Measurements from ENCODE around the gene MAGI2. TPM values are rescaled to one million over a fixed set of nuclear protein-coding genes. Genes with fewer than 3 reads are reported as not detected.

Gene MAGI2
- polyA plus RNA-seq, 3 donors = 0.03 to 0.11 TPM; not detected in 1

GRCh38 chr7:79036356-79036755 is 417.1 kb downstream of the MAGI2 start:
- Mint-ChIP-seq H3K27ac (no peak overlapping the region), H3K27me3 (ENCODE audit: low read depth in 3 of 3) (peaks cover 0 to 4% (median 0%) of the 10 kb centered on the region in 3 donors), H3K4me3 (no peak overlapping the region), H3K36me3 (no peaks in the 10 kb centered on the region), H3K4me1 (no peaks in the 10 kb centered on the region), H3K9me3 (peaks cover 2 to 10% (median 5%) of the 10 kb centered on the region in 7 donors)
- TF ChIP-seq, protein P1, sequence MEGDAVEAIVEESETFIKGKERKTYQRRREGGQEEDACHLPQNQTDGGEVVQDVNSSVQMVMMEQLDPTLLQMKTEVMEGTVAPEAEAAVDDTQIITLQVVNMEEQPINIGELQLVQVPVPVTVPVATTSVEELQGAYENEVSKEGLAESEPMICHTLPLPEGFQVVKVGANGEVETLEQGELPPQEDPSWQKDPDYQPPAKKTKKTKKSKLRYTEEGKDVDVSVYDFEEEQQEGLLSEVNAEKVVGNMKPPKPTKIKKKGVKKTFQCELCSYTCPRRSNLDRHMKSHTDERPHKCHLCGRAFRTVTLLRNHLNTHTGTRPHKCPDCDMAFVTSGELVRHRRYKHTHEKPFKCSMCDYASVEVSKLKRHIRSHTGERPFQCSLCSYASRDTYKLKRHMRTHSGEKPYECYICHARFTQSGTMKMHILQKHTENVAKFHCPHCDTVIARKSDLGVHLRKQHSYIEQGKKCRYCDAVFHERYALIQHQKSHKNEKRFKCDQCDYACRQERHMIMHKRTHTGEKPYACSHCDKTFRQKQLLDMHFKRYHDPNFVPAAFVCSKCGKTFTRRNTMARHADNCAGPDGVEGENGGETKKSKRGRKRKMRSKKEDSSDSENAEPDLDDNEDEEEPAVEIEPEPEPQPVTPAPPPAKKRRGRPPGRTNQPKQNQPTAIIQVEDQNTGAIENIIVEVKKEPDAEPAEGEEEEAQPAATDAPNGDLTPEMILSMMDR (IDR thresholded peaks at IDR 0.05) = no peak
- DNase-seq = no peak
- Histone ChIP-seq H3K4me3 (replicated peaks in 1 of 3; ENCODE audit: low read depth in 2 of 3, low read length in 3 of 3) (no peak overlapping the region), H3K27ac (ENCODE audit: low read depth in 1 of 2, low read length in 2 of 2) (no peak overlapping the region), H3K9ac (ENCODE audit: insufficient read depth, low read length, poor library complexity, severe bottlenecking) (no peak overlapping the region), H2AFZ (ENCODE audit: insufficient read depth, low read depth, low read length, poor library complexity, severe bottlenecking) (no peak overlapping the region), H3K4me1 (ENCODE audit: control insufficient read depth in 1 of 2, insufficient read depth in 2 of 2, low read length in 2 of 2) (no peaks in the 10 kb centered on the region), H3K36me3 (replicated peaks in 1 of 2; ENCODE audit: control insufficient read depth in 1 of 2, insufficient read depth in 2 of 2, low read length in 2 of 2) (no peaks in the 10 kb centered on the region), H3K79me2 (ENCODE audit: insufficient read depth, low read length) (no peaks in the 10 kb centered on the region), H3K9me3 (replicated peaks in 1 of 2; ENCODE audit: control insufficient read depth in 1 of 2, insufficient read depth in 1 of 2, low read length in 2 of 2) (peaks cover 0 to 2% of the 10 kb centered on the region in 2 donors), H3K27me3 (ENCODE audit: control insufficient read depth in 2 of 2, insufficient read depth in 2 of 2, low read length in 2 of 2) (no peaks in the 10 kb centered on the region), H3K4me2 (replicated peaks; ENCODE audit: extremely low read depth, low read length, poor library complexity, severe bottlenecking) (no peak overlapping the region), H4K20me1 (ENCODE audit: insufficient read depth, low read length) (no peaks in the 10 kb centered on the region)
- WGBS (ENCODE audit: insufficient coverage) = no CpG with 5 or more reads among the region's 2 CpGs
- intact Hi-C loops (cut with micrococcal nuclease) = no loop called here

GRCh38 chr7:79035858-79036257 is 417.6 kb downstream of the MAGI2 start:
- Histone ChIP-seq H2AFZ (ENCODE audit: insufficient read depth, low read depth, low read length, poor library complexity, severe bottlenecking) (no peak overlapping the region), H3K4me2 (replicated peaks; ENCODE audit: extremely low read depth, low read length, poor library complexity, severe bottlenecking) (no peak overlapping the region), H3K27me3 (ENCODE audit: control insufficient read depth in 2 of 2, insufficient read depth in 2 of 2, low read length in 2 of 2) (no peaks in the 10 kb centered on the region), H3K27ac (ENCODE audit: low read depth in 1 of 2, low read length in 2 of 2) (no peak overlapping the region), H3K4me1 (ENCODE audit: control insufficient read depth in 1 of 2, insufficient read depth in 2 of 2, low read length in 2 of 2) (no peaks in the 10 kb centered on the region), H3K79me2 (ENCODE audit: insufficient read depth, low read length) (no peaks in the 10 kb centered on the region), H3K9ac (ENCODE audit: insufficient read depth, low read length, poor library complexity, severe bottlenecking) (no peak overlapping the region), H3K4me3 (replicated peaks in 1 of 3; ENCODE audit: low read depth in 2 of 3, low read length in 3 of 3) (no peak overlapping the region), H3K36me3 (replicated peaks in 1 of 2; ENCODE audit: control insufficient read depth in 1 of 2, insufficient read depth in 2 of 2, low read length in 2 of 2) (no peaks in the 10 kb centered on the region), H4K20me1 (ENCODE audit: insufficient read depth, low read length) (no peaks in the 10 kb centered on the region), H3K9me3 (replicated peaks in 1 of 2; ENCODE audit: control insufficient read depth in 1 of 2, insufficient read depth in 1 of 2, low read length in 2 of 2) (peaks cover 0 to 2% of the 10 kb centered on the region in 2 donors)
- Mint-ChIP-seq H3K27ac (no peak overlapping the region), H3K27me3 (ENCODE audit: low read depth in 3 of 3) (peaks cover 0 to 4% (median 0%) of the 10 kb centered on the region in 3 donors), H3K36me3 (no peaks in the 10 kb centered on the region), H3K4me1 (no peaks in the 10 kb centered on the region), H3K9me3 (peaks cover 2 to 10% (median 5%) of the 10 kb centered on the region in 7 donors), H3K4me3 (no peak overlapping the region)
- no CpG with 5 or more reads among the region's 3 CpGs for WGBS (ENCODE audit: insufficient coverage)
- DNase-seq = no peak
- intact Hi-C loops (cut with micrococcal nuclease) = no loop called here
- TF ChIP-seq, protein P1 (IDR thresholded peaks at IDR 0.05) = no peak

Data from CD14-positive monocyte (primary cell).